GM19035 (cell line): ENCODE data around the gene ICAM2.
"Not testable (repeated sequence)": the region's sequence is repeated elsewhere in the genome, so short reads cannot be mapped to it uniquely, and the experiment has no call there.

Experiments used
- ATAC-seq: cut with Tn5 transposase; IDR thresholded peaks from one replicate; pipeline ENCODE4 v1.9.1; 2021; ENCODE audit not compliant: unreplicated experiment

Gene ICAM2

DNA sequence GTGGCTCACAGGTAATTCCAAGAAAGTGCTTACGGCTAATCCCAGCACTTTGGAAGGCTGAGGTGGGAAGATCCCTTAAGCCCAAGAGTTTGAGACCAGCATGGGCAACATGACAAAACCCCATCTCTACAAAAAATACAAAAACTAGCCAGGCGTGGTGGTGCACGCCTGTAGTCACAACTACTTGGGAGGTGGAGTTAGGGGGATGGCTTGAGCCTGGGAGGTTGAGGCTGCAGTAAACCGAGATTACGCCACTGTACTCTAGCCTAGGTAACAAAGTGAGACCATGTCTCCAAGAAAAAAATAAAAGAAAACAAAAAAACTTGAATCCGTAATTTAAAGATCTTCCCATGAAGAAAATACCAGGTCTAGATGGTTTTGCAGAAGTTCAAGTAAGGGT lies 5.0 kb downstream of the ICAM2 start:
- ATAC-seq, result no peak

DNA sequence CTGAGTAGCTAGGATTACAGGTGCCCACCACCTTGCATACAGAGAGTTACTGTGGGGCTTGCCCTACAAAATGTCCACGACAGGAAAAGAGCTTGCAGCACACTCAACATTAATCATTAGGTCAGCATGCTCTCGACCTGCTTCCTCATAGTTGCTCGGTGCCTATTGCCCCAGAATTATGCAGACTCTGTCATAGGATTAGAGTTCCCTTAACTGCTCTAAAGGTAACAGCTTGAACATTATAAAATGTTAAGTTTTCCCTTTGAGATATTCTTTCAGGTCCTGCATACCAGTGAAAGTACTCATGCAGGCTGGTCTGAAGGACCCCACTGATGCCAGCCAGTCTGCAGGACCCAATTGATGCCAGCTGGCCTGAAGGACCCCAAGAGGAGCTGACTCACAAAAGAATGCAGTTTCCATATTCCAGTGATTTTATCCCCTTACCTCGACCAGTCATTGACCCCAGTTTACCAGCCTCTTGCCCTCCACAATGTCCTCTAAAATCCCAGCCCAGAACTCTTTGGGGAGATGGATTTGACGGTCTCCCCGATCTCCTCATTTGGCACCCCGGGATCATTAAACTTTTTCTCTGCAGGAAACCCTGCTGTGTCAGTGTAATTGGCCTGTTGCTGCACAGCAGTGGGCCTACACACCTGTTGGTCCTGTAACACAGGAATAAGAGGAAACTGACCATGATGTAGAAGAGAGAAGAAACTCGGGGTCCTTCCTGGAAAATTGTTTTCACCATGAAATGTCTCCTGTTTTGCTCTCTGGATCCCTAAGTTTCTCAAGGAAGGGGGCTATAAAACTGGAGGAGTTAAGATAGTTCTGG lies 10.6 kb downstream of the ICAM2 start:
- ATAC-seq, result no peak

DNA sequence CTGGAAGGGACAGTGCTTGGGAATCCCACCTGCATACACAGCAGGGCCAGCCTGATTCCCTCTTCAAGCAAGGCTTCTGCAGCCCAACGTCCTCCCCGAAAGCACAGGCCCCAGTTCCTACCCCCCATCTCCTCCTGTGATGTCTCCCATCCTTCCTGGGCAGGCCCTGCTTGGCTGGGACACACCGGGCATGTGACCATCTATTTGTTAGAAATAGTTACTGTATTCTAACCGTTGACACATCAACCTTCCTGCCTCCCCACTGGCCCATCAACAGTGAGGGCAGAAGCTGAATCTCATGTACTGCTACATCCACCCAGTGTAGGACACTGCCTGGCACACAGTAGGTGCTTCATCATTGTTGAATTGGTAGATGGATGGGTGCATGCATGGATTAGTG lies 11.6 kb downstream of the ICAM2 start:
- ATAC-seq, result no peak

DNA sequence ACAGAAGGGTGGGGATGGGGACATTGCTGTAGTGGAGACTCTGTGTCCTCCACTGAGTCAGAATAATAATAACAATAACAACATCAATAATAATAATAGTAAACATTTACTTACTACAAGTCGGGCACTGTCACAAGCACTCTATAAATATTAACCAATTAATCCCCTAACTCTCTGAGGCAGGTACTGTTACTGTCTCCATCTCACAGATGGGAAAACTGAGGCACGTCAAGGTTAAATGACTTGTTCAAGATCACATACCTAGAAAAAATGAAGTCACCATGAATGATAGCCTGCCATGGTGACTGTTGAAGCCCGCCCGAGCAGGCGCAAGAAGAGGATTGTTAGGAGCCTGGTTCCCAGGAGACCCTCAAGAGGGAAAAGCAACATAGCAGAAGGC lies 12.1 kb downstream of the ICAM2 start:
- ATAC-seq, result no peak

DNA sequence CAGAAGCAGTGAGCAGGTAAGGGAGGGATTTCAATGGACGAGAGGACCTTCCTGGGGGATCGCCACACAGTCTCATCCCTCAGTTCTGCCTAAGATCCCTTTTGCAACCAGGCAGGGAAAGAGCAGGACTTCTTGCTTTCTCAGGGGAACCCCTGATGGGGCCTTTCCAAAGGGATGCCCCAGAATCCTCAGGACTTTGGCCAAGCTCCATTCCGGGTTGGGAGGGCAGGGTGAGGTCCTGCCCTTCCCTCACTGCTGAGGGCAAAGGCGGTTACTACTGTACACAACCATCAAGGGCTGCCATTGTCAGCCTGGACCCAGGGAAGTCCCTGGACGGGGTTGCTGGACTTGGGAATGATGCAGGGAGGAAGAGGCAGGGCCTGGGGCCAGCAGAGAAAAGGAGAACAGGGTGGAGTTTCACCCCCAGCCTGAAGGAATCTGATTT lies 12.6 kb downstream of the ICAM2 start:
- ATAC-seq, result no peak

DNA sequence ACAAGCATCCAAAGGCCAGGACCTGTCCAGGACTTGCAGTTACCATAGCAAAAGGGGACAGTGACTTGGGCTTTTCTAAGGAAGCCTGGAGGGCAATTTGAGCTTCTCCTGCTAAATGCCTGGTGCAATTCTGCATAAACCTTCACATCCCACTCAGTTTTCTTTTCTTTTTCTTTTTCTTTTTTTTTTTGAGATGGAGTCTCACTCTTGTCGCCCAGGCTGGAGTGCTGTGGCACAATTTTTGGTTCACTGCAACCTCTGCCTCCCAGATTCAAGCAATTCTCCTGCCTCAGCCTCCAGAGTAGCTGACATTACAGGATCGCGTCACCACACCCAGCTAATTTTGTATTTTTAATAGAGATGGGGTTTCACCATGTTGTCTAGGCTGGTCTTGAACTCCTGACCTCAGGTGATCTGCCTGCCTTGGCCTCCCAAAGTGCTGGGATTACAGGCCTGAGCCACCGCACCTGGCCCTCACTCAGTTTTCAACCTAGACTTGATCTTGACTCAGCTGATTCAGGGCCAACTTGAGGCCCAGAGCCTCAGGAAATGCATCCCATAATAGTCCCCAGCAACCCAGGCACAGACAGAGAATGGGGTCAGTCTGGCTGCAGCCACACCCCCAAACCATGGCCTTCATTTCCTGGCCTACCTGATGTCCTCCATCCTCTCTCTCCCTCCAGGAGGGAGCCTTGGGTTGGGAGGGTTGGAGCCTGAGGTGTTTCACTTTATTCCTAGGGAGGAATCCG lies 13.2 kb downstream of the ICAM2 start:
- not testable (repeated sequence) for ATAC-seq

DNA sequence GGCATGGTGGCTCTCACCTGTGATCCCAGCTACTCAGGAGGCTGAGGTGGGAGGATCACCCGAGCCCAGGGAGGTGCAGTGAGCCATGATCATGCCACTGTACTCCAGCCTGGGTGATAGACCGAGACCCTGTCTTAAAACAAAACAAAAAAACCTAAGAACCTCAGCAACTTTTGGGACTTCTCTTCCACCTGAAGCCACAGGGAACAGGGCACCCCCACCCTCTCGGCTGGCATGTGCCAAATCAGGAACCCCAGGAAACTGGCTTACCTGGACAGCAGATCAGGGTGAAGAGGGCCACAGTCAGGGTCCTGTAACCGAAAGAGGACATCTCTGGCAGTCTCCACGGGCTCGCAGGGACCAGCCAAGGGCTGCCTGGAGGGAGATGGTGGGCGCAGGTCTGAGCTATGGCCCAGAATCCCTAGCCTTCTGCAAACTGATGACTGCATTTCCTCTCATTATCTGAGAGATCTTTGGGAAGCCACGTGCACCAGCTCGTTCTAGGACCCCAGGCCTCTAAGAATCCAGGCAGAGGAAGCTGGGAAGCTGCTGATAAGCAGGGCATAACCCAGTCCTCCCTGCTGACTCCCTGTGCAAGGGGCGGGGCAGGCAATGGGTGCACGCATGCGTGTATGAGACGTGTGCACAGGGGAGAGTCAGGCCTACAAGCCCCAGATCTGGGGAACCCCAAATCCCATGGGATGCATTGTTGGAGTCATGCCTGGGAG lies 13.9 kb downstream of the ICAM2 start:
- ATAC-seq, result no peak

DNA sequence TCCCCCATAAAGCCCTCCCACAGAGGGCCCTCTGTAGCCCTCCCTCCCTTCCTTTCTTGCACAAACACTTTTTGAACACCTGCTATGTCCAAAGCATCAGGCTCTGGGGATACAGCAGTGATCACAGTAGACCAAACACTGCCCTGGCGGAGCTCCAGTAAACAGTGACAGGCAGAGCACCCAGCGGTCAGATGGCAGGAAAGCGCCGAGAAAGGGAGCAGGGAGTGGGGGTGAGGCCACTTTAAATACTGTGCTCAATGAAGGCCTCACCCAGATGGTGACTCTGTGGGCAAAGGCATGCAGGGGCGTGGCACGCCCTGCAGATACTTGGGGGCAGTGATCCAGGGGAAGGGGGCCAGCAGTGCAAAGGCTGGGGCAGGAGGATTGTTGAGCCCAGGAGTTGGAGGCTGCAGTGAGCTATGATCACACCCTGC lies 14.7 kb downstream of the ICAM2 start:
- no peak for ATAC-seq

DNA sequence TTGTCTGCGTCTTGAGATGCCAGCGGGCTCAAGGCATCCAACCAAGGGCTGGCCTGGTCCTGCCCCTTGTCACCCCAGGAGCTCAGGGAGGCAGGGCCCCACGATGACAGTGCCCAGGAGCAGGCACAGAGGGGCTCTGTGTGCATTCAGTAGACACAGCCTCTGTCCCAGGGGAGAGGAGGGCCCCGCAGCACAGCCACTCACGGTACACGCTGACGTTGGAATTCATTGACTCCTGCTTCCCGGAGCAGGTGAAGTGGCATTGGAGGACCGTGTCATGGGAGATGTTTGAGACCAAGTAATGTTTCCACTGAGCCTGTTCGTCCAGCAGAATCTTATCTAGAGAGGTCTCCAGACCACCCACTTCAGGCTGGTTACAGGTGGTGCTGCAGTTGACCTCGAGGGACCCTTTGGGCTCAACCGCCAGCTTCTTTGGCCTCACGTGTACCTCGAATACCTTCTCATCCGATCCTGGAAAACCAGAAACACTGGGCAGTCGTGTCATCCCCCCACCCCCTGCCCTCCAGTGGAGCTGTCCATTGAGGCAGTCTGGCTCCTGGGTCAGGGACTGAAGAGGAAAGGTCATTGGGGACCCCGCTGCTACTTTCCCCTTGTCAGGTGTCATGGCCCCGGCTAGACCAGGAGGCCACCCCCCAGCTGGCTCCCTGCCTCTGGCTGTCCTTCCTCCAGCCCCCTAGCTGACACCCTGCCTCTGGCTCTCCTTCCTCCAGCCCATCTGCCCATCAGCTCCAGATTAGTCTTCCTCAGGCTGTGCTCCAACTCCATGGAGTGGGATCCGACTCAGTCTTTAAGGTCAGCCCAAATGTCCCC lies 15.3 kb downstream of the ICAM2 start:
- ATAC-seq, result no peak

DNA sequence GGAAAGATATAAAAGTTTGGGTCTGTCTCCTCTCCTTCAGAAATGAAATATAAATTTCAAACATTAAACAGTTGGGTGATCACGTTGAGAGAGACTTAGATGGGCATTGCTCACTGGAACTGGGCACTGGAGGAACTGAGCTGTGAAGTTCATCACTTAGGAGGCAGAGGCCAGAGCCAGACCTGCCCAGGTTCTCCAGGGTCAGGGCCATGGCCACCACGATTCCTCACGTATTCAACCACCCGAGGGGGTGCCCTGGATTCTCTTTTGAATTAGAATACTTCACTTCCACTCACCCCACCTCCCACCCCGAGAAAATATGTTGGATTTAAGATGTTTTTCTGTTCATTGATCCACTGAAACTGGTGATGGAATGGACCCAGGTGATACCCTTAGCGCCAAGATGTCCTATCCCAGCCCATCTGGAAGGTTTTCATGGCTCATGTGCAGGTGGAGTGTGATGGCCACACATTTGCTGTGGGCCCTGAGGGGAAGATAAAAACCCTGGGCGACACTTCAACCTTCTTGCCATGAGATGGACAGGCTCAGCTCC lies 16.1 kb downstream of the ICAM2 start:
- ATAC-seq, result no peak

DNA sequence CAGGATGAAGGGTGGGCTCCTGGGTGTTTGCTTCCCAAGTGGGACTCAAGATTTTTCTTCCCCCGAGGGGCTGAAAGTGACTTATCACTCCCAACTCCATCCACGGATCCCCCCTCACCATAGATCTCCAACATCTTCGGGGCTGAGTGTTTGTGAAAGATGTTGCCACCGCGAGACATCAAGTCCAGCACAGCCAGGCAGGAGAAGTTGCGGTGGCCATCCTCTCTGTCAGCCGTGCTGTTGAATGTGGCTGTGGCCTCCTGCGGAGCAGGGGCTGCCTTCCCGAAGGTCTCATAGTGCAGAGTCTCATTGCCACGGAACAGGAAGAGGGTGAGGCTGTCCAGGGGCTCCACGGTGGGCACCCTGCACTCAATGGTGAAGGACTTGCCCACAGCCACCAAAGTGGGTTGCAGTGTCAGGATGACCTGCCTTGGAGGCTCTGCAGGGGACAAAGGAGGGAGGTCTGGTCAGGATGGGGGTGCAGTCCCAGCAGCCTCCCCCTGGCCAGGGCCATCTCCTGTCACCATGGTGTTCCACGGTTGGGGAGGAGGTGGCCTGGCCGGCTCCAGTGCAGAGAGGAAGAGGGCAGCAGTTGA lies 16.8 kb downstream of the ICAM2 start:
- no peak for ATAC-seq

DNA sequence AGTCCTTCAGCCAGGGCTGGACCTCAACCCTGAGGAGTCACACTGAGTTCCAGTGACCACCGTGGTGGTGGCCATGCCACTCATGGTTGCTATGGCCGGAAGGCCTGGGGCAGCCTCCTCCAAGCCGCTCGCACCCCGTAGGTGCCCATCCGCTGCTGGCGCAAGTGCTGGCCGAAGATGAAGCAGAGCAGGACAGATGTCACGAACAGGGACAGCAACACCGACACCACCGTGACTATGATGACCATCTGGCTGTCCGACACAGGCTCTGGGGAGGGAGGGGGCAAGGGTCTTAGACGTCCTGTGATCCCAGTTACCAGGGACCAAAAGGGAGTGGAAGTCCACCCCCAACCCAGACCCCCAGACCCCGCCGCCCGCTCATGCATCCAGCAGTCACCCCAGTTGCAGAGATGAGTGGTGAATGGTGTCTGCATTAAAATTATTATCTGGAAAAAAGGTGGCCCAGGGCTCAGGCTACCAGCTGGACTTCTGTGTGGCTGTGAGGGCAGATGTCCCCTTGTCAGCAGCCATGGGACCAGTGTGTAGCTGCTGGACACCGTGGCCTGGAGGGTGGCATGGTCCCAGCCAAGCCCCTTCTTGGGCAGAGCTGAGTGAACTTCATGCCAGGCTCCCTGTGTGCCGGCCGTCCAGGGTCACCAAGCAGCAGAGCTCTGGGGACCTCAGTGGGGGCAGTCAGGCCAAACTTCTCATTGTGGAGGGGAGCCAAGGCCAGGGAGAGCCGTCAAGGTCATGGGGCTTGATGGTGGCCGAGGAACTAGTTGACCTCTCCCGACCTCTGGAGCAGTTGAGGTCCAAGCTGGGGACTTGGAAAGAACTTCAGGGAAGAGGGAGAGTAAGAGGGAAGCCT lies 17.5 kb downstream of the ICAM2 start:
- no peak for ATAC-seq

DNA sequence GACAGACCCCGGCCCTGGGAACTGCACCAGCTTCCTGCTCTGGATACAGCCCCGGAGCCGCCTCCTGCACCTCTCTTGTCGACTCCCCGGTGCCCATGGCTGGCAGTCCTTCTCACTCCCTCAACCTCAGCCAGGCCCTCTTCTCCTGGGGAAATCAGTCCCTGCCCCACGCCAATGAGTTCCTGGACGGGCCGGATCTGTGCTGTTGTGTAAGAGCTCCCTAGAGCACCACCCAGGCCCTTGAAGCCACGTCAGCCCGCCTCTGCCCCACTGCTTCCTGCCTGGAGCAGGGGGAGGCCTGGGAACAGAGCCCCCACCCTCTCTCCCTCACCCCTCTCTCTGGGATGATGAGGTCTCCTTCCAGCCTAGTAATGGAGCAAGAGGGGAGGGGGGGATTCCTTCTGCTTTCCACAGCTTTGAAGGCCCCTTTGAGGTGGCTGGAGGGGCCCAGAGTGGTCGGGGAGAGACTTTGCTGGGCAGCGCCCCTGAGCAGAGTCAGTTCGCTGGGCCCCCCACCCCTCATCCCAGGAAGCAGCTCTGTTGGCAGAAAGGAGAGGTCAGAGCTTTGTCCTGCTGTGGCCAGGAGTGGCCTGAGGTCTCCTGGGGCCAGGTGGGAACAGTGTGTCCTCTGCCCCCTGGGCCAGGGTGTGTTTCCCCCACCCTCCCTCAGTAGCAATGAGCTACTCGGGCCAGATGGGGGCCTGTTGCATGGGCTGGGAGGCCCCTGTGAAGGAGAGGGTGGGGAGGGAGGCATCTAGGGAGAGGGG lies 18.5 kb downstream of the ICAM2 start:
- ATAC-seq, result no peak

DNA sequence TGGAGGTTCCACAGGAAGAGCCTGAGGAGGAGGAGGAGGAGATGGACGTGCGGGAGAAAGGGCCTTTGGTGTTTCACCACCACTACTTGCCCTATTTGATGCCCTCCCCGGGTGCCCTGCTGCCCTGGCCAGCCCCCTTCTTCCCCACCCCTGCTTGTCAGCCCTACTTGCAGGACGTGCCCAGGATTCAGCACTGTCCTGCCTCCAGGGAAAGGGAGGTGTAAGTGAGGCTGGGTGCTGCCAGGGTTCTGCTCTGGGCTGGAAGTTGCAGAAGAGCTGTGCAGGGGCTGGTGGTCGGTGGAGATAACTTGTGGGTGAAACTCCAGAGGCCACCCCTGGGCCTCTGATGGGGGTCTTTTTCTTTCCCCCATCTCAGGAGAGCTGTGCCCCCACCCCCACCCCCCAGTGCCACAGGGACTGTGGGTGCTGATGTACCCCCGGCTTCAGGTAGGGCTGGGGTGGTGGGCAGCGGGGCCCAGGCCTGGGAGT lies 19.3 kb downstream of the ICAM2 start:
- no peak for ATAC-seq

DNA sequence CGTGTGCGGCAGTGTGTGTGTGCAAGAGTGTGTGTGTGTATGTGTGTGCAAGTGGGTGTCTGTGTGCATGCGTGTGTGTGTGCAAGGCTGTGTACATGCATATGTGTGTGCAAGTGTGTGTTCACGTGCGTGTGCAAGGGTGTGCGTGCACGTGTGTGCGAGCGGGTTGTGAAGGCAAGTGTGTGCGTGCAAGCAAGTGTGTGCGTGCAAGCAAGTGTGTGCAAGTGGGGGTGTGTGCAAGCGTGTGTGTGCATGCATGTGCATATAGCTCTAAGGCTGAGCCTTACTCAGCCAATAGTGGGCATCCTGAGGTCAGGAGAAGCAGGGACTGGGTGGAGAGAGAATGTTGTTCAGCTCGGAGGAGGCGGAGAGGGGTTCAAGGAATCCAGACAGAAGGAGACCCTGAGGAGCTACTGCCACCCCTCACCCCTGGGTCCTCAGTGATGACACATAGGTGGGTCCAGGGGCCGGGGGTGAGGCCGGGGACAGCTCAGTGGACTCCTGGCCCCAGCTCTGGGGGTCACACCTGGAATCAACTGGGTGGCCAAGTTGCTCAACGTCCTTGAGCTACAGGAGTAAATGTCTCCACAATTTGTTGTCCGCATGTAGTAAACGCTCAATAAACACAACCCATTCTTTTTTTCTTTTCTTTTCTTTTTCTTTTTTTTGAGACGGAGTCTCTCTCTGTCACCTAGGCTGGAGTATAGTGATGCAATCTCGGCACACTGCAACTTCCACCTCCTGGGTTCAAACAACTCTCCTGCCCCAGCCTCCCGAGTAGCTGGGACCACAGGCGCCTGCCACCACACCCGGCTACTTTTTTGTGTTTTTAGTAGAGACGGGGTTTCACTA lies 20.5 kb downstream of the ICAM2 start:
- ATAC-seq, result no peak

DNA sequence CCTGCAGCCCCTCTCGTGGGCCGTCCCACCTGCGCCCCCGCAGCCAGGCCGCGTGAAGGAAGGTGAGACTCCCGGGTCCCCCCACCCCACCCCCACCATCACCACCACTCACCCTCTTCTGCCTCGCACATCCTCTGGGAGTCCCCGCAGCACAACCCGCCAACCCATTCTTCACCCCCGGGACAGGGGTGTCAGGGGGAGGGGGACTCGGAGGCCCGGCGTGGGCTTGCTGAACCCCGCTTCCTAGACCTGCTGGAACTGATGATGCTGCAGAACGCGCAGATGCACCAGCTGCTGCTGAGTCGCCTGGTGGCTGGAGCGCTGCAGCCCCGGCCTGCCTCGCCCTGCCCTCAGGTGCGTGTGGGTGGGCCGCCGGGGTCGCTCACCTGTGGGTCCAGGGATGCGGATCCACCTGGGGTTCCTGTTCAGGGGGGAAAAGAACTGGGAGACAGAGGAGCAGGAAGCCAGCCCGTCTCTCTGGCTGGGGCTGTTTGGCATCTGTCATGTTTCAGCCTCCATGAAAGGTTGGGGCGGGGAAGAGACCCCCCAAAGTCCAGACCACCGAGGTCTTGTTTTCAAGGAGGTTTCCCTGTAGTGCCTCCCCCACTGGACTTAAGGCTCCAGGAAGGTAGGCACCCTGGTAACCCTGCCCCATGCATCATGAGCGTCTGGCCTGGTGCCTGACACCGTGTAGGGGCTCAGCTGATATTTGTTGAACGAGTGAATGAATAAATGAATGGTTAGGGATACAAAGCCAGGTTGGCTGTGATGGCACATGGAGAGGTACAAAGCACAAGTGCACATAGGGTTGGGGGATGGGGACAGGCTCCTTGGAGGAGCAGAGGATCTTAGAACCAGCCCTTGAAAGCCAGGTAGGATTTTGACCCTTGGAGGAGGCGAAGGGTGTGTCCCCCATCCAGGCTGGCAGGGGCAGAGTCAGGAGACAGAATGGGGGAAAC lies 21.4 kb downstream of the ICAM2 start:
- ATAC-seq, result no peak
